Ovary (tissue), 9 donors: ENCODE data around the gene TAOK3. TPM values are rescaled to one million over a fixed set of nuclear protein-coding genes. Genes with fewer than 3 reads are reported as not detected.
A peak's percentile ranks its signal among the peaks of the same experiment; 100 is the strongest.

ENCODE experiments used
- DNase-seq, 5 donors: peaks; one replicate each; pipeline ENCODE4 v3.0.0-alpha.2; 2019 to 2020
- H3K27ac ChIP-seq, 2 donors: fragments of 200-600 bp; one replicate each; pipeline versions ENCODE4 v1.5.1 to v1.8.0; 2019 to 2022
- H3K27me3 ChIP-seq: fragments of 200-600 bp; one replicate; pipeline ENCODE4 v1.8.0; 2022
- H3K36me3 ChIP-seq: fragments of 200-600 bp; sonication (generic); one replicate; pipeline ENCODE4 v1.5.1; 2019
- H3K4me1 ChIP-seq: one replicate; pipeline ENCODE4 v1.8.1; 2013; ENCODE audit warnings: mild to moderate bottlenecking, moderate library complexity; ENCODE audit not compliant: insufficient read depth
- H3K4me3 ChIP-seq: fragments of 200-600 bp; sonication (generic); one replicate; pipeline ENCODE4 v1.5.1; 2017
- H3K9me3 ChIP-seq, 2 donors: fragments of 200-600 bp in 1 of 2; sonication (generic) in 1 of 2; one replicate each; pipeline versions ENCODE4 v1.5.1 to v1.8.1; 2013 to 2019; ENCODE audit warnings: mild to moderate bottlenecking in 1 of 2, moderate library complexity in 1 of 2
- EP300 ChIP-seq: sonication (generic); formaldehyde crosslinking; IDR thresholded peaks from one replicate; pipeline ENCODE4 v1.6.1; 2017; ENCODE audit warnings: antibody characterized with exemption
- POLR2A ChIP-seq: fragments of 450-650 bp; IDR thresholded peaks from one replicate; pipeline ENCODE4 v1.6.1; 2017; ENCODE audit warnings: antibody characterized with exemption, mild to moderate bottlenecking, moderate library complexity
- WGBS, 3 donors: extraction: QIAGEN DNeasy Blood & Tissue Kit in 1 of 3; methylation state at CpG; one replicate each; pipeline versions ENCODE4 v1.1.5 to v1.1.7; 2013 to 2017; 5-methylcytosine and 5-hydroxymethylcytosine counted together
- intact Hi-C, 4 donors: fragments of 100-400 bp; cut with DNase I; formaldehyde crosslinking; loops; one replicate each; pipeline versions ENCODE4 v1.11.0 to v1.15.1; 2022 to 2023
- polyA plus RNA-seq, 2 donors: library from polyadenylated mRNA; stranded (reverse); fragments of 200-250 nt in 1 of 2; fragments of 350-450 nt in 1 of 2; fragmentation: Illumina TruSeq in 1 of 2; extraction: RNeasy Lipid Tissue Mini Kit (QIAGEN cat#74804) in 1 of 2; gene quantifications; one replicate each; pipeline ENCODE4 v1.2.3, GENCODE V29; 2013 to 2014
- total RNA-seq, 7 donors: library from RNA; depleted of rRNA in 2 of 7; stranded (reverse); fragments of >200 nt in 2 of 7; fragmentation: NEBNext Ultra II Directional in 3 of 7; extraction: Animal tissue kit (Norgen Biotek cat#: 25700) in 3 of 7; gene quantifications; one replicate each; pipeline versions ENCODE4 v1.1.0 to v1.2.4, GENCODE V29; 2016 to 2023
- TF ChIP-seq, protein P1 (sequence below), 3 donors: fragments of 450-650 bp in 2 of 3; fragments of 200-600 bp in 1 of 3; IDR thresholded peaks; one replicate each; pipeline versions ENCODE4 v1.5.1 to v1.8.0; 2016 to 2022; ENCODE audit warnings: antibody characterized with exemption in 3 of 3, mild to moderate bottlenecking in 1 of 3
- donor health status: DM: no; HTN: no; CAD: no; lungs with moderate emphysema.
- donor health status: DM: no; HTN: no; CAD: no.
- donor health status: Bipolar disorder and iron deficiency.
- donor health status: DM: yes; HTN: yes; CAD: no.
- donor health status: DM: no; HTN: no; CAD: no.
- donor health status: DM: yes; HTN: yes; CAD: no.

The TAOK3 gene
- total and polyA plus RNA-seq, 9 donors, result 12.6 to 31.0 (median 23.0) TPM

DNA sequence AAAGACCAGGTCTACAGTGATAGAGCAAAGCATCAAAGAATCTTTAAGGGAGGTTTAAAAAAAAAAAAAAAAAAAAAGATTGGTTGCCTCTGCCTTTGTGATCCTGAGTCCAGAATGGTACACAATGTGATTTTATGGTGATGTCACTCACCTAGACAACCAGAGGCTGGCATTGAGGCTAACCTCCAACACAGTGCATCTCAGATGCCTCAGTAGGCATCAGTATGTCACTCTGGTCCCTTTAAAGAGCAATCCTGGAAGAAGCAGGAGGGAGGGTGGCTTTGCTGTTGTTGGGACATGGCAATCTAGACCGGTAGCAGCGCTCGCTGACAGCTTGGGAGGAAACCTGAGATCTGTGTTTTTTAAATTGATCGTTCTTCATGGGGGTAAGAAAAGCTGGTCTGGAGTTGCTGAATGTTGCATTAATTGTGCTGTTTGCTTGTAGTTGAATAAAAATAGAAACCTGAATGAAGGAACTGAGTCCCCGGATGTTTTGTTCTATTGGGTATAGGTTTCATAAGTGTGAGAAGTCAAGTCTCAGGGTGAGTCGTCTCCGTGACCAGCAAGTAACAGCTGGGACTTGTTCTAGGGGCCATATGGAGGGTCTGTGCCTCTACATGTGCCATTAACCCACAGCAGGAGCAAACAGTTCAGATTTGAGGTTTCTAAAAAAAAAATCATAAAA lies 227.5 kb downstream of the TAOK3 start:
- intact Hi-C loops, result no loop called here
- no peak overlapping the region for H3K27ac ChIP-seq
- H3K9me3 ChIP-seq, result no peaks in the 10 kb centered on the region
- 84 to 88% (median 85%) methylated on average over 7 of the region's 7 CpGs for WGBS, 3 donors
- no peaks in the 10 kb centered on the region for H3K4me1 ChIP-seq
- H3K27me3 ChIP-seq, result no peaks in the 10 kb centered on the region
- TF ChIP-seq, protein P1, sequence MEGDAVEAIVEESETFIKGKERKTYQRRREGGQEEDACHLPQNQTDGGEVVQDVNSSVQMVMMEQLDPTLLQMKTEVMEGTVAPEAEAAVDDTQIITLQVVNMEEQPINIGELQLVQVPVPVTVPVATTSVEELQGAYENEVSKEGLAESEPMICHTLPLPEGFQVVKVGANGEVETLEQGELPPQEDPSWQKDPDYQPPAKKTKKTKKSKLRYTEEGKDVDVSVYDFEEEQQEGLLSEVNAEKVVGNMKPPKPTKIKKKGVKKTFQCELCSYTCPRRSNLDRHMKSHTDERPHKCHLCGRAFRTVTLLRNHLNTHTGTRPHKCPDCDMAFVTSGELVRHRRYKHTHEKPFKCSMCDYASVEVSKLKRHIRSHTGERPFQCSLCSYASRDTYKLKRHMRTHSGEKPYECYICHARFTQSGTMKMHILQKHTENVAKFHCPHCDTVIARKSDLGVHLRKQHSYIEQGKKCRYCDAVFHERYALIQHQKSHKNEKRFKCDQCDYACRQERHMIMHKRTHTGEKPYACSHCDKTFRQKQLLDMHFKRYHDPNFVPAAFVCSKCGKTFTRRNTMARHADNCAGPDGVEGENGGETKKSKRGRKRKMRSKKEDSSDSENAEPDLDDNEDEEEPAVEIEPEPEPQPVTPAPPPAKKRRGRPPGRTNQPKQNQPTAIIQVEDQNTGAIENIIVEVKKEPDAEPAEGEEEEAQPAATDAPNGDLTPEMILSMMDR (IDR thresholded peaks at IDR 0.05), result no peak
- no peak for TF ChIP-seq EP300
- TF ChIP-seq POLR2A, result no peak
- no peak overlapping the region for H3K4me3 ChIP-seq
- no peak for DNase-seq
- no peaks in the 10 kb centered on the region for H3K36me3 ChIP-seq

DNA sequence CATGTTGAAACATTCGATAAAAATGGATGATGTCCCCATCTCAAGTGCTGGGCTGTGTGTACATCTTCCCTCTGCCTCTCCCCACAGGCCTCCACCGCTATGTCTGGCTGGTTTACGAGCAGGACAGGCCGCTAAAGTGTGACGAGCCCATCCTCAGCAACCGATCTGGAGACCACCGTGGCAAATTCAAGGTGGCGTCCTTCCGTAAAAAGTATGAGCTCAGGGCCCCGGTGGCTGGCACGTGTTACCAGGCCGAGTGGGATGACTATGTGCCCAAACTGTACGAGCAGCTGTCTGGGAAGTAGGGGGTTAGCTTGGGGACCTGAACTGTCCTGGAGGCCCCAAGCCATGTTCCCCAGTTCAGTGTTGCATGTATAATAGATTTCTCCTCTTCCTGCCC lies 228.2 kb downstream of the TAOK3 start:
- TF ChIP-seq EP300 (no peak), POLR2A (no peak)
- TF ChIP-seq, protein P1 (IDR thresholded peaks at IDR 0.05), result no peak
- intact Hi-C loops, result no loop called here
- 89 to 93% (median 92%) methylated on average over 13 of the region's 13 CpGs for WGBS, 3 donors

DNA sequence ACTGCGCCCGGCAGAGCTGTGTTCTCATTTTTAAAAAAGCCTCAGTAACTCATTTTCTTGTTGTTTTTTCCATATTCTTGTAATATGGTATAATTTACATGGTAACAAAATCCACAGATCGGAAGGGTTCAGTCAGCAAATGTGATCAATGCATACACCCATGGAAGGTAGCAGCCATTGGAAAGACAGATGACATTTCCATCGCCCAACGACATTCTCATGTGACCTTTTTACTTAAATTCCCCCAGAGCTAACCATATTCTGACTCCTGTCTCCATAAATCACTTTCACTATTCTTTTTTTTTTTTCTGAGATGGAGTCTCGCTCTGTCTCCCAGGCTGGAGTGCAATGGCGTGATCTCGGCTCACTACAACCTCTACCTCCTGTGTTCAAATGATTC lies 231.9 kb downstream of the TAOK3 start:
- H3K27ac ChIP-seq, result no peak overlapping the region
- peaks cover 5% of the 10 kb centered on the region for H3K4me1 ChIP-seq
- H3K9me3 ChIP-seq, result no peaks in the 10 kb centered on the region
- H3K27me3 ChIP-seq, result no peaks in the 10 kb centered on the region
- H3K4me3 ChIP-seq, result no peak overlapping the region
- no peaks in the 10 kb centered on the region for H3K36me3 ChIP-seq
- no peak for DNase-seq
- TF ChIP-seq POLR2A, result no peak
- TF ChIP-seq, protein P1 (IDR thresholded peaks at IDR 0.05), result no peak
- no peak for TF ChIP-seq EP300
- WGBS, 3 donors, result 96 to 98% (median 97%) methylated on average over 8 of the region's 8 CpGs
- intact Hi-C loops, result no loop called here

More for the DNA sequence above, 228.2 kb downstream of the TAOK3 start:
- no peaks in the 10 kb centered on the region for H3K4me1 ChIP-seq
- no peaks in the 10 kb centered on the region for H3K27me3 ChIP-seq
- no peak overlapping the region for H3K27ac ChIP-seq
- no peaks in the 10 kb centered on the region for H3K9me3 ChIP-seq
- no peak overlapping the region for H3K4me3 ChIP-seq
- DNase-seq, result no peak
- H3K36me3 ChIP-seq, result no peaks in the 10 kb centered on the region

DNA sequence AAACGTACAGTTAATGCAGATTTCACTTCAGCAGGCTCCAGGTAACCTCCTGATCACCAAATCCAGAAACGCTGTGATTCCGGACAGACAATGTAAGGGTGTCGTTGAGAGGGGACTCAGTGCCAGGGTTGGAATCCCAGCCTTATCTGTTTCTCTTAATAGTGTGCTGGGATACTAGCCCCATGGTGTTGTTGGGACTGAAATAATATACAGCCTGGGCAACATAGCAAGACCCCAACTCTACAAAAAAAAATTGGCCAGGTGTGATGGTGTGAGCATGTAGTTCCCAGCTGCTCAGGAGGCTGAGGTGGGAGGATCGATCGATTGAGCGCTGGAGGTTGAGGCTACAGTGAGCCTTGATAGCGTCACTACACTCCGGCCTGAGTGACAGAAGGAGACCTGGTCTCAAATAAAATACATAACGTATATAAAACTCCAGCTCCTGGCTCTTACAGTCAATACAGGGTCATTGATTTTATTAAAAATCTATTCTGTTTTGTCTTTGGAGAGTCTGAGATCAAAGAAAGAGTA lies 235.5 kb downstream of the TAOK3 start:
- WGBS, 3 donors, result 57 to 66% (median 60%) methylated on average over 10 of the region's 10 CpGs
- no peak for DNase-seq
- H3K36me3 ChIP-seq, result no peaks in the 10 kb centered on the region
- TF ChIP-seq POLR2A (no peak), EP300 (no peak)
- TF ChIP-seq, protein P1 (IDR thresholded peaks at IDR 0.05), result no peak
- H3K4me1 ChIP-seq, result peaks cover 12% of the 10 kb centered on the region
- intact Hi-C loops, result loop anchor here in 1 of 4 donors (10.0 kb wide), 1 partner anchor 72 kb away; the partner anchor contains the start of gene WSB2
- peak overlapping the region; percentile 78 for H3K4me3 ChIP-seq
- H3K9me3 ChIP-seq, result no peaks in the 10 kb centered on the region
- no peaks in the 10 kb centered on the region for H3K27me3 ChIP-seq
- peak overlapping the region; percentile 83 to 92 for H3K27ac ChIP-seq
